Astrocyte of the cerebellum (primary cell): Measurements from ENCODE around the gene IL21.
A peak's percentile ranks its signal among the peaks of the same experiment; 100 is the strongest.

Experiments used
- DNase-seq: peaks from one replicate; pipeline ENCODE4 v3.0.0-alpha.2; 2011; ENCODE audit warnings: low read depth
- H3K4me3 ChIP-seq: 2 replicates; pipeline ENCODE4 v1.5.1; 2011; ENCODE audit warnings: mild to moderate bottlenecking, low read depth, low read length, moderate library complexity
- in situ Hi-C: cut with HindIII; loops from 2 replicates; pipeline ENCODE4 v1.10.0; 2017; ENCODE audit warnings: low sequenced_read_pairs
- TF ChIP-seq, protein P1 (sequence below): IDR thresholded peaks from 2 replicates; pipeline ENCODE4 v1.5.1; 2012; ENCODE audit warnings: low read length, low read depth, moderate library complexity, mild to moderate bottlenecking; ENCODE audit errors: missing control alignments

IL21 gene

DNA sequence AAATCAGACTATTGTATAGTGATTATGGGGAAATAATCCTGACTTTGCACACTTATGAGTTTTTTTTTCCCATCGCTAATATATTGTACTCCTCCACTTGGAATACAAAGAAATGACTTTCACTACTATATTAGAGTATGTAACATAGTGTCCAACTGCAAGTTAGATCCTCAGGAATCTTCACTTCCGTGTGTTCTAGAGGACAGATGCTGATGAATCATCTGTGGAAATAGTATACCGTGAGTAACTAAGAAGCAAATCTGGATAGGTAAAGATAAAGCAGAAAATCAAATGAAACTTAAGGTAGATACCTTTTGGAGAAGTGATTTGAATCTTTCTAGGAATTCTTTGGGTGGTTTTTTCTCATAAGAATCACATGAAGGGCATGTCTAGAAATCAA is 8.3 kb downstream of the IL21 start:
- no peak overlapping the region for H3K4me3 ChIP-seq
- no peak for DNase-seq
- TF ChIP-seq, protein P1, sequence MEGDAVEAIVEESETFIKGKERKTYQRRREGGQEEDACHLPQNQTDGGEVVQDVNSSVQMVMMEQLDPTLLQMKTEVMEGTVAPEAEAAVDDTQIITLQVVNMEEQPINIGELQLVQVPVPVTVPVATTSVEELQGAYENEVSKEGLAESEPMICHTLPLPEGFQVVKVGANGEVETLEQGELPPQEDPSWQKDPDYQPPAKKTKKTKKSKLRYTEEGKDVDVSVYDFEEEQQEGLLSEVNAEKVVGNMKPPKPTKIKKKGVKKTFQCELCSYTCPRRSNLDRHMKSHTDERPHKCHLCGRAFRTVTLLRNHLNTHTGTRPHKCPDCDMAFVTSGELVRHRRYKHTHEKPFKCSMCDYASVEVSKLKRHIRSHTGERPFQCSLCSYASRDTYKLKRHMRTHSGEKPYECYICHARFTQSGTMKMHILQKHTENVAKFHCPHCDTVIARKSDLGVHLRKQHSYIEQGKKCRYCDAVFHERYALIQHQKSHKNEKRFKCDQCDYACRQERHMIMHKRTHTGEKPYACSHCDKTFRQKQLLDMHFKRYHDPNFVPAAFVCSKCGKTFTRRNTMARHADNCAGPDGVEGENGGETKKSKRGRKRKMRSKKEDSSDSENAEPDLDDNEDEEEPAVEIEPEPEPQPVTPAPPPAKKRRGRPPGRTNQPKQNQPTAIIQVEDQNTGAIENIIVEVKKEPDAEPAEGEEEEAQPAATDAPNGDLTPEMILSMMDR, result no peak
- in situ Hi-C loops, result no loop called here

DNA sequence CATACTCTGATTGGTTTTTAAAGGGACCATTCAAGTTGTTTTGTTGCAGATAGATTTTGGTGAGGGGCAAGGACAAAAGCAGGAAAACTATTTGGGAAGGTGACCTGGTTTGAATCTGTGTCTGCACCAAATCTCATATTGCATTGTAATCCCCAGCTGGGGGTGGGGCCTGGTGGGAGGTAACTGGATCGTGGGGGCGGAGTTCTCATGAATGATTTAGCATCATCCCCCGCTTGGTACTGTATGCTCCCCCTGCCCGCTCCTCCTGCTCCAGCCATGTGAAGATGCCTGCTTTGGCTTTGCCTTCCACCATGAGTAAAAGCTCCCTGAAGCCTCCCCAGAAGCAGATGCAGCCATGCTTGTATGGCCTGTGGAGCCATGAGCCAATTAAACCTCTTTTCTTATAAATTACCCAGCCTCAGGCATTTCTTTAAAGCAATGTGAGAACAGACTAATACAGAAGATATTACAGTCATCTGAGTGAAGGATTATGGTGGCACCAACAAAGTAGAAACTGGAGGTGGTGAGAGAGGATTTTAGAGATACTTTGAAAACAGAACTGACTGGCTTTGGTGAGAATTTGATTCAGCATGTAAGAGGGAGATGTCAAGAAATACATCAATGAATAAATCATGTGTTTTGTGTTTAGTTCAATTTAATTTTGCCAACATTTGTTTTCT is 14.4 kb downstream of the IL21 start:
- TF ChIP-seq, protein P1, result no peak
- H3K4me3 ChIP-seq, result no peak overlapping the region
- in situ Hi-C loops, result no loop called here
- no peak for DNase-seq

DNA sequence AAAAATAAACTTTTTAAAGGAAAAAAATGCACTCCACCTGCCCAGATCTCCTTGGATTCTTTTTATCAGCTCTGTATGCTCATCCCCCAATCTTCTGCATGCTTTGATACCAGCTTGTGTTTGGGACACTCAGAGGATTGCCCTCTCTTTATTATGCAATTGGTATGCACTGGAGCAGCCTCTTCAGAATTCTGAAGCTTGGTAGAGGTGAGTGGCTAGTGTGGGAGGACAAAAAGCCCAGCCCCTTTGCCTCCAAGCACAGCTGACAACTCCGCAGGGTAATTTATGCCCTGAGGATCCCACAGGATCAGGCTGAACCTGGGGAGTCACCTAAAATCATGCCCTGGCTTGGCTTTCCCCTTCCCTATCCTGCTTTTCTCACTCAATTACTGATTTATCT is 16.7 kb downstream of the IL21 start:
- TF ChIP-seq, protein P1, result no peak
- no peak overlapping the region for H3K4me3 ChIP-seq
- no peak for DNase-seq
- in situ Hi-C loops, result loop anchor here (5.0 kb wide), 1 partner anchor 88 kb away; no protein-coding TSS in a partner anchor

DNA sequence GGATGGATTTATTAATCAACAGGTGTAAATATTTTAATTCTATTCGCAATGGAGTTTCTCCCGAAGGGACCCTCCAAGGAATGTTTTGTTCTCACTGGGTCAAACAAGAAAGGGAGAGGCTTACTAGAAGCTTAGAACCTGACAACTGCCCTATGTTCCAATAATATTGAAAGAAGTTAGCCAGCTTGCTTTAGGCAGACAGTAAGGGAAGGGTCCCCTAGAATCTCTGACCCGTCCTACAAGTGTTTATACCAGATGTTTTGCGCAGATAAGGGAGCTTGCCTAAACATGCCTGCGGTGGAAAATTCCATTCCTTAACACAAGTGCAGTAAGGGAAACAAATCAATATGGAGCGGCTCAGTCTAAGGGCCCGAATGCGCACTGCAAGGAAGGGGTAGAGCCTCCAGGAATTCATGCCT is 17.7 kb downstream of the IL21 start:
- no peak overlapping the region for H3K4me3 ChIP-seq
- no peak for DNase-seq
- in situ Hi-C loops, result loop anchor here (5.0 kb wide), 1 partner anchor 89 kb away; no protein-coding TSS in a partner anchor
- TF ChIP-seq, protein P1, result no peak

DNA sequence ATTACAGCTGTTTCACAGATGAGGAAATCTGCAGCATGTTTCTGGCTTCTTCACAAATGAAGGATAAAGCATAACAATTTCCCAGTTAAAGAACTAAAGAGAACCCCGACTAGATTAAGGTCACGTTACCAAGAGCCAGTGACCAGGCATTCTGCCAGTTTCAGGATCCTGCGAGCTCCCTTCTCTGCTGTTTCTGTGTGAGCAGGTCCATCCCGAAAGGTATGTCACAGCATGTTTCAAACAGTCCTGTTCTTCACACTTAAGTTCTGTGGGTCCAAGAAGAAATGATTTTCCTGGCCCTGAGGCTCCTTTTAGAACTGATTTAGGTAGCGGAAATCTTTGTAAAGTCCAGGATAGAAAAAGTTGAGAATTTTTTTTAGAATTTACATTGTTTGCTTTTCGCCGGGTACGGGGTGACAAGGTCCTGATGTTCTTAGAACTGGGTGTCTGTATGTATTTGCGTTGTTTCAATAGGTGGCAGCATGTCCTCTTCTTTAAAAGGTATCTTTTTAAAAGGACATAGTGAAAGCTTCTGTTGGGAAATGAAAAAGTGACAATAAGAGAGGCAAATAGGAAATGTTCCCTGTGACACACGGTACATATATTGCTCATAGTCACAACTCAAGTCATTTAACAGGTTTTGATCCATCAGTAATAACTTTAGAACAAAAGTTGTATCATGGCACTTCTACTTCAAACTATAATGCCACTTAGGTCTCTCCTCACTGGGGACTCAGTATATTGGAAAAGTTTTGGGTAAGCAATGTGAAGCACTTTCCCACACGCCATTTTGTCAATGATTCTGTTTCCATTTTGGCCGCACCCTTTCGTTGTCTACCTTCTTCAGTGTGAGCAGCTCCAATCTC is 18.4 kb downstream of the IL21 start:
- in situ Hi-C loops, result loop anchor here (5.0 kb wide), 1 partner anchor 90 kb away; no protein-coding TSS in a partner anchor
- no peak overlapping the region for H3K4me3 ChIP-seq
- TF ChIP-seq, protein P1, result peak; percentile 51
- peak; percentile 29 for DNase-seq

DNA sequence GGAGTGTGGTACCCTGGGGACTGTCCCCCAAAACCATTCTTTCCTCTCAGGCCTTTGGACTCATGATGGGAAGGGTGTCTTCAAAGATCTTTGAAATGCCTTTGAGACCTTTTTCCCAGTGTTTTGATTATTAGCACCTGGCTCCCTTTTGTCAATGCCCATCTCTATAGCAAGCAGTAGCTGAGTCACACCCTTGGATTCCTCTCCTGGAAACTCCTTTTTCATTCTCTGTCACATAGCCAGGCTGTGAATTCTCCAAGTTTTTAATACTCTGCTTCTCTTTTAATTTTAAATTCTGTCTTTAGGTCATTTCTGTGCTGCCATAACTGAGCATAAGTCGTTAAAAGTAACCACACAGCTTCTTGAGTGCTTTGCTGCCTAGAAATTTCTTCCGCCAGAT is 29.7 kb downstream of the IL21 start:
- in situ Hi-C loops, result no loop called here
- DNase-seq, result no peak
- no peak overlapping the region for H3K4me3 ChIP-seq
- TF ChIP-seq, protein P1, result no peak
